ENCODE data around the gene C1QL4. TPM values are rescaled to one million over a fixed set of nuclear protein-coding genes. Genes with fewer than 3 reads are reported as not detected.

The C1QL4 gene
- polyA plus RNA-seq, 1 donor (not counting 4 experiments of a cell fraction or from before 2014, with no cell fraction given), result 0.07 TPM

GRCh38 chr12:49358483-49359141 is 21.6 kb upstream of the C1QL4 start:
- H3K36me3 ChIP-seq (ENCODE audit: control insufficient read depth in 2 of 2, extremely low read depth in 1 of 2, insufficient read depth in 2 of 2, low read length in 2 of 2), result no peaks in the 10 kb centered on the region
- H3K4me2 ChIP-seq (ENCODE audit: control insufficient read depth, extremely low read depth, insufficient read depth, low read depth, low read length), result peak overlapping the region; percentile 67
- DNase-seq (ENCODE audit: low read depth, low spot score), result no peak
- no peaks in the 10 kb centered on the region for H3K9me3 ChIP-seq (ENCODE audit: control insufficient read depth, low read depth, low read length)
- no peak for FAIRE-seq
- H4K20me1 ChIP-seq (ENCODE audit: control insufficient read depth, extremely low read depth, insufficient read depth, low read length), result no peaks in the 10 kb centered on the region
- H3K4me1 ChIP-seq (ENCODE audit: control insufficient read depth, extremely low read depth, insufficient read depth, low read length), result peaks cover 17% of the 10 kb centered on the region
- H3K27me3 ChIP-seq (ENCODE audit: control insufficient read depth, extremely low read depth, insufficient read depth, low read length), result no peaks in the 10 kb centered on the region
- peak overlapping the region; percentile 11 for H3K9ac ChIP-seq (ENCODE audit: control insufficient read depth, extremely low read depth, insufficient read depth, low read length)
- H3K79me2 ChIP-seq (ENCODE audit: control insufficient read depth, insufficient read depth, low read length), result no peaks in the 10 kb centered on the region
- peak overlapping the region; percentile 11 for H3K27ac ChIP-seq (ENCODE audit: control insufficient read depth, insufficient read depth, low read length)
- H3K9me1 ChIP-seq (ENCODE audit: control insufficient read depth, extremely low read depth, insufficient read depth, low read length), result no peaks in the 10 kb centered on the region
- H2AFZ ChIP-seq (ENCODE audit: control insufficient read depth, low read length), result peak overlapping the region; percentile 17
- peak overlapping the region in 1 of 3 experiments; percentile 13 for H3K4me3 ChIP-seq (ENCODE audit: control insufficient read depth in 2 of 3, extremely low read depth in 1 of 3, insufficient read depth in 2 of 3, low read depth in 1 of 3, low read length in 3 of 3)
- dilution Hi-C loops (cut with MboI; ENCODE audit: extremely low pct_ligation_motif_present, low sequenced_read_pairs), result no loop called here
- TF ChIP-seq, protein P1, sequence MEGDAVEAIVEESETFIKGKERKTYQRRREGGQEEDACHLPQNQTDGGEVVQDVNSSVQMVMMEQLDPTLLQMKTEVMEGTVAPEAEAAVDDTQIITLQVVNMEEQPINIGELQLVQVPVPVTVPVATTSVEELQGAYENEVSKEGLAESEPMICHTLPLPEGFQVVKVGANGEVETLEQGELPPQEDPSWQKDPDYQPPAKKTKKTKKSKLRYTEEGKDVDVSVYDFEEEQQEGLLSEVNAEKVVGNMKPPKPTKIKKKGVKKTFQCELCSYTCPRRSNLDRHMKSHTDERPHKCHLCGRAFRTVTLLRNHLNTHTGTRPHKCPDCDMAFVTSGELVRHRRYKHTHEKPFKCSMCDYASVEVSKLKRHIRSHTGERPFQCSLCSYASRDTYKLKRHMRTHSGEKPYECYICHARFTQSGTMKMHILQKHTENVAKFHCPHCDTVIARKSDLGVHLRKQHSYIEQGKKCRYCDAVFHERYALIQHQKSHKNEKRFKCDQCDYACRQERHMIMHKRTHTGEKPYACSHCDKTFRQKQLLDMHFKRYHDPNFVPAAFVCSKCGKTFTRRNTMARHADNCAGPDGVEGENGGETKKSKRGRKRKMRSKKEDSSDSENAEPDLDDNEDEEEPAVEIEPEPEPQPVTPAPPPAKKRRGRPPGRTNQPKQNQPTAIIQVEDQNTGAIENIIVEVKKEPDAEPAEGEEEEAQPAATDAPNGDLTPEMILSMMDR (optimal IDR thresholded peaks at IDR 0.05 in 1 of 3, IDR thresholded peaks at IDR 0.05 in 1 of 3, conservative IDR thresholded peaks at IDR 0.05 in 1 of 3; ENCODE audit: extremely low read depth in 1 of 3, insufficient read depth in 2 of 3, low read length in 3 of 3), result peak; percentile 78 to 81 (median 78)
- no peak for TF ChIP-seq EZH2 (IDR thresholded peaks at IDR 0.05; ENCODE audit: low read length)

GRCh38 chr12:49357103-49357678 is 20.2 kb upstream of the C1QL4 start:
- H3K9me3 ChIP-seq (ENCODE audit: control insufficient read depth, low read depth, low read length), result no peaks in the 10 kb centered on the region
- dilution Hi-C loops (cut with MboI; ENCODE audit: extremely low pct_ligation_motif_present, low sequenced_read_pairs), result no loop called here
- DNase-seq (ENCODE audit: low read depth, low spot score) (no peak), FAIRE-seq (no peak)
- peaks cover 17% of the 10 kb centered on the region for H3K4me1 ChIP-seq (ENCODE audit: control insufficient read depth, extremely low read depth, insufficient read depth, low read length)
- H3K9me1 ChIP-seq (ENCODE audit: control insufficient read depth, extremely low read depth, insufficient read depth, low read length), result no peaks in the 10 kb centered on the region
- no peak overlapping the region for H3K27ac ChIP-seq (ENCODE audit: control insufficient read depth, insufficient read depth, low read length)
- H3K79me2 ChIP-seq (ENCODE audit: control insufficient read depth, insufficient read depth, low read length), result no peaks in the 10 kb centered on the region
- H3K36me3 ChIP-seq (ENCODE audit: control insufficient read depth in 2 of 2, extremely low read depth in 1 of 2, insufficient read depth in 2 of 2, low read length in 2 of 2), result no peaks in the 10 kb centered on the region
- H4K20me1 ChIP-seq (ENCODE audit: control insufficient read depth, extremely low read depth, insufficient read depth, low read length), result no peaks in the 10 kb centered on the region
- no peak overlapping the region for H2AFZ ChIP-seq (ENCODE audit: control insufficient read depth, low read length)
- no peaks in the 10 kb centered on the region for H3K27me3 ChIP-seq (ENCODE audit: control insufficient read depth, extremely low read depth, insufficient read depth, low read length)
- H3K4me3 ChIP-seq (ENCODE audit: control insufficient read depth in 2 of 3, extremely low read depth in 1 of 3, insufficient read depth in 2 of 3, low read depth in 1 of 3, low read length in 3 of 3), result no peak overlapping the region
- TF ChIP-seq EZH2 (IDR thresholded peaks at IDR 0.05; ENCODE audit: low read length), result no peak
- TF ChIP-seq, protein P1 (optimal IDR thresholded peaks at IDR 0.05 in 1 of 3, IDR thresholded peaks at IDR 0.05 in 1 of 3, conservative IDR thresholded peaks at IDR 0.05 in 1 of 3; ENCODE audit: extremely low read depth in 1 of 3, insufficient read depth in 2 of 3, low read length in 3 of 3), result peak in 2 of 3 experiments; percentile 9 to 28
- no peak overlapping the region for H3K4me2 ChIP-seq (ENCODE audit: control insufficient read depth, extremely low read depth, insufficient read depth, low read depth, low read length)
- H3K9ac ChIP-seq (ENCODE audit: control insufficient read depth, extremely low read depth, insufficient read depth, low read length), result no peak overlapping the region

Measured in keratinocyte (primary cell).